ENCODE measurements around the gene DNLZ. TPM values are rescaled to one million over a fixed set of nuclear protein-coding genes. Genes with fewer than 3 reads are reported as not detected.

Gene DNLZ
- total and polyA plus RNA-seq, 7 donors = 8.4 to 41.9 (median 19.7) TPM

- WGBS, 2 donors = 88 to 95% methylated on average over 5 of the region's 5 CpGs
- H3K4me3 ChIP-seq = no peak overlapping the region
- peaks cover 11 to 69% (median 25%) of the 10 kb centered on the region in 3 donors for H3K27me3 ChIP-seq
- H3K4me1 ChIP-seq = no peaks in the 10 kb centered on the region
- TF ChIP-seq CTCF (IDR thresholded peaks at IDR 0.05) (no peak), POLR2AphosphoS5 (IDR thresholded peaks at IDR 0.05) (no peak), EP300 (IDR thresholded peaks at IDR 0.05) (no peak), POLR2A (IDR thresholded peaks at IDR 0.05) (no peak)
- DNase-seq = no peak
- no peak overlapping the region for H3K27ac ChIP-seq
- no peaks in the 10 kb centered on the region for H3K36me3 ChIP-seq
- intact Hi-C loops (cut with DNase I) = no loop called here
- H3K9me3 ChIP-seq = no peaks in the 10 kb centered on the region
Measured at GRCh38 chr9:136309806-136310220, 53.7 kb downstream of the DNLZ start.

Other genes starting within 250 kb of the DNLZ start
- gene TMEM250, start 244.9 kb downstream of the DNLZ start, total RNA-seq = 10 to 100 TPM; 23.7 to 35.6 (median 30.2) TPM
- gene TMEM250, start 244.9 kb downstream of the DNLZ start, polyA plus RNA-seq = 10 to 100 TPM; 25.4 to 48.4 (median 27.6) TPM
- not detected for gene LHX3, start 158.6 kb downstream of the DNLZ start, total RNA-seq
- gene LHX3, start 158.6 kb downstream of the DNLZ start, polyA plus RNA-seq = not detected
- gene QSOX2, start 117.9 kb downstream of the DNLZ start, total RNA-seq = 1 to 10 TPM; 3.2 to 6.4 (median 4.8) TPM
- 10 to 100 TPM in 1 of 3 donors, under 1 TPM in 2; 0.60 to 10.1 (median 0.69) TPM for gene QSOX2, start 117.9 kb downstream of the DNLZ start, polyA plus RNA-seq
- not detected for gene CCDC187, start 59.6 kb downstream of the DNLZ start, total RNA-seq
- gene CCDC187, start 59.6 kb downstream of the DNLZ start, polyA plus RNA-seq = under 1 TPM in 1 of 3 donors, not detected in 2; 0.32 TPM
- 10 to 100 TPM in 2 of 4 donors, 1 to 10 TPM in 2; 5.0 to 16.1 (median 12.2) TPM for gene GPSM1, start 36.2 kb downstream of the DNLZ start, total RNA-seq
- gene GPSM1, start 36.2 kb downstream of the DNLZ start, polyA plus RNA-seq = 1 to 10 TPM; 2.3 to 4.8 (median 2.4) TPM
- gene CARD9, start 9.9 kb upstream of the DNLZ start, total RNA-seq = 1 to 10 TPM; 1.5 to 6.9 (median 2.3) TPM
- 1 to 10 TPM; 1.8 to 3.0 (median 2.3) TPM for gene CARD9, start 9.9 kb upstream of the DNLZ start, polyA plus RNA-seq
- 10 to 100 TPM in 1 of 4 donors, 1 to 10 TPM in 3; 2.6 to 10.8 (median 5.1) TPM for gene SNAPC4, start 36.4 kb upstream of the DNLZ start, total RNA-seq
- 10 to 100 TPM in 1 of 3 donors, 1 to 10 TPM in 2; 1.4 to 10.4 (median 1.8) TPM for gene SNAPC4, start 36.4 kb upstream of the DNLZ start, polyA plus RNA-seq
- 10 to 100 TPM; 23.2 to 42.7 (median 32.9) TPM for gene ENTR1, start 46.9 kb upstream of the DNLZ start, total RNA-seq
- gene ENTR1, start 46.9 kb upstream of the DNLZ start, polyA plus RNA-seq = 10 to 100 TPM; 16.2 to 47.2 (median 17.6) TPM
- 10 to 100 TPM; 22.9 to 28.5 (median 25.6) TPM for gene PMPCA, start 46.9 kb upstream of the DNLZ start, total RNA-seq
- 10 to 100 TPM; 24.6 to 49.9 (median 30.3) TPM for gene PMPCA, start 46.9 kb upstream of the DNLZ start, polyA plus RNA-seq
- 10 to 100 TPM in 1 of 4 donors, 1 to 10 TPM in 3; 4.6 to 12.2 (median 6.6) TPM for gene INPP5E, start 76.1 kb upstream of the DNLZ start, total RNA-seq
- 1 to 10 TPM; 1.8 to 7.5 (median 2.3) TPM for gene INPP5E, start 76.1 kb upstream of the DNLZ start, polyA plus RNA-seq
- gene SEC16A, start 119.3 kb upstream of the DNLZ start, total RNA-seq = 10 to 100 TPM; 22.9 to 33.9 (median 30.2) TPM
- 10 to 100 TPM; 22.8 to 57.0 (median 24.5) TPM for gene SEC16A, start 119.3 kb upstream of the DNLZ start, polyA plus RNA-seq
- 10 to 100 TPM; 16.6 to 36.0 (median 31.8) TPM for gene NOTCH1, start 182.3 kb upstream of the DNLZ start, total RNA-seq
- 10 to 100 TPM in 1 of 3 donors, 1 to 10 TPM in 2; 1.8 to 30.8 (median 3.7) TPM for gene NOTCH1, start 182.3 kb upstream of the DNLZ start, polyA plus RNA-seq

Measured in sigmoid colon (tissue), 7 donors.